ENCODE data around the gene SEL1L.

DNA sequence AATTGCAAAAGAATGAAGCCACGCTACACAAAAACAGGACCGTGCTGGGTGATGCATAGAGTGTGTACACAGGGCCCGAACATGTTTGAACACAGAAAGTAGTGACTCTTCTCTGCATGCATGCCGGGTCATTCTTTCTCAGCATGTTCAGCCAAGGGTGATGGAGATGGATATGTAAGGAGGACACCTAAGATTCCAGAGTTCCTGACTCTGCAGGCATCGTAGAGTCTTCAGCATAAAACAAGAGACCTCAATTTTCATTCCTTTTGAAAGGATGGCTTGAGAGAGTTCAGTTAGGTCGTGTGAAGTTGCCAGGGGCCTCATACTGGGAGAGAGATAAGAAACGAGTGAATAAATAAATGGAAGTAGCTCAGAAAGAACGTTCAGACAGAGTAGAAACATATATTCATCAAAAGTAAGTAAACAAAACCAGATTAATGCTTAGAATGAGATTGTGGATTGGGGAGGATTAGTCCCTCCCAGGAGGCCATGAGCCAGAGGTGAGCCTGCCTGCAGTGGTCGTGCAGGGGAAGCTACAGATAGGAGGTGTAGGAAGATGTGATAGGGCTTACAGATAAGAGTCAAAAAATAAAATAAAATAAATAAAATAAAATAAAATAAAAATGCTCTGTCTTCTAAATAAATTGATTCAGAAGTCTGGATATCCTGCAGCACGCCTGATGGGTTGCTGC is 27.6 kb upstream of the SEL1L start:
- TF ChIP-seq, protein P1, sequence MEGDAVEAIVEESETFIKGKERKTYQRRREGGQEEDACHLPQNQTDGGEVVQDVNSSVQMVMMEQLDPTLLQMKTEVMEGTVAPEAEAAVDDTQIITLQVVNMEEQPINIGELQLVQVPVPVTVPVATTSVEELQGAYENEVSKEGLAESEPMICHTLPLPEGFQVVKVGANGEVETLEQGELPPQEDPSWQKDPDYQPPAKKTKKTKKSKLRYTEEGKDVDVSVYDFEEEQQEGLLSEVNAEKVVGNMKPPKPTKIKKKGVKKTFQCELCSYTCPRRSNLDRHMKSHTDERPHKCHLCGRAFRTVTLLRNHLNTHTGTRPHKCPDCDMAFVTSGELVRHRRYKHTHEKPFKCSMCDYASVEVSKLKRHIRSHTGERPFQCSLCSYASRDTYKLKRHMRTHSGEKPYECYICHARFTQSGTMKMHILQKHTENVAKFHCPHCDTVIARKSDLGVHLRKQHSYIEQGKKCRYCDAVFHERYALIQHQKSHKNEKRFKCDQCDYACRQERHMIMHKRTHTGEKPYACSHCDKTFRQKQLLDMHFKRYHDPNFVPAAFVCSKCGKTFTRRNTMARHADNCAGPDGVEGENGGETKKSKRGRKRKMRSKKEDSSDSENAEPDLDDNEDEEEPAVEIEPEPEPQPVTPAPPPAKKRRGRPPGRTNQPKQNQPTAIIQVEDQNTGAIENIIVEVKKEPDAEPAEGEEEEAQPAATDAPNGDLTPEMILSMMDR (IDR thresholded peaks at IDR 0.05), result no peak
- TF ChIP-seq POLR2A (IDR thresholded peaks at IDR 0.05), result no peak
